Measurements from ENCODE around the gene MYMK. TPM values are rescaled to one million over a fixed set of nuclear protein-coding genes. Genes with fewer than 3 reads are reported as not detected.
A peak's percentile ranks its signal among the peaks of the same experiment; 100 is the strongest.

MYMK gene
- total and polyA plus RNA-seq, 2 of the 13 experiments (the other 11 are each of a cell fraction or from before 2014, with no cell fraction given): not detected

DNA sequence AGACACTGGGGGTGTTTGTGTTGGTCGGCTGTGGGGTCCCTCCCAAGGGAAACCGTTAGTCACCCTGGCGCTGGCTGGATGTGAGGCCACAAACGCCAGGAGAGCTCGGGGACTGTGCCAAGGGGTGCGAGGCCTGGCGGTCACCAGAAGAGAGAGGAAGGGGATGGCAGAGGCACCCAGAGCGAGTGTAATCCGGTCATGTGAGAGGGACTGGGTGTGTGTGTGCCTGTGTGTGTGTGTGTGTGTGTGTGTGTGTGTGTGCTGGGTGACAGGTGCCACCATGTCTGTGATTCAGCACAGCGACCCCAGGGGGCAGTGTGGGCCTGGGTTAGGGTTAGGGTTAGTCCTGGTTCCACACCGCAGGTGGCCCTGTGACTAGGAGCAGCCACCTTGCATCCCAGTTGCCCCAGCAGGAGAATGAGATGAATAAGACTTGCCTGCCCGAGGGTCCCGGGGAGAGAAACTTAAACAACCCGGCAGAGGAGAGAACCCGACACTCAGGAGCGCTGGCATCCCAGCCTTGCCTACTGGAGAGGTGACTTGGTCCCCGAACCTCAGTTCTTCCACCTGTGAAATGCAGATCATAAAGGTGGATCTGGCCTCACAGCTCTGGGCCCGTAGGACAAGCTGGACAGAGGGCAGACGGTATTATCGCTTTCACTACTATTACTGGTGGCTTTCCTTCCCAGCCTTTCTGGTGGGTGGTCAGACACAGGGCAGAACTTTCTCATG is 8.3 kb upstream of the MYMK start (continued):
- TF ChIP-seq, protein P1, sequence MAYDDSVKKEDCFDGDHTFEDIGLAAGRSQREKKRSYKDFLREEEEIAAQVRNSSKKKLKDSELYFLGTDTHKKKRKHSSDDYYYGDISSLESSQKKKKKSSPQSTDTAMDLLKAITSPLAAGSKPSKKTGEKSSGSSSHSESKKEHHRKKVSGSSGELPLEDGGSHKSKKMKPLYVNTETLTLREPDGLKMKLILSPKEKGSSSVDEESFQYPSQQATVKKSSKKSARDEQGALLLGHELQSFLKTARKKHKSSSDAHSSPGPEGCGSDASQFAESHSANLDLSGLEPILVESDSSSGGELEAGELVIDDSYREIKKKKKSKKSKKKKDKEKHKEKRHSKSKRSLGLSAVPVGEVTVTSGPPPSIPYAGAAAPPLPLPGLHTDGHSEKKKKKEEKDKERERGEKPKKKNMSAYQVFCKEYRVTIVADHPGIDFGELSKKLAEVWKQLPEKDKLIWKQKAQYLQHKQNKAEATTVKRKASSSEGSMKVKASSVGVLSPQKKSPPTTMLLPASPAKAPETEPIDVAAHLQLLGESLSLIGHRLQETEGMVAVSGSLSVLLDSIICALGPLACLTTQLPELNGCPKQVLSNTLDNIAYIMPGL (CRISPR knock-in tag; IDR thresholded peaks at IDR 0.05; ENCODE audit: borderline replicate concordance in 1 of 2, low read depth in 1 of 2): peak; percentile 34 to 63; a peak in 2 of 4 replicates
- no peak for TF ChIP-seq SALL2 (CRISPR knock-in tag; IDR thresholded peaks at IDR 0.05)
- TF ChIP-seq, protein P2, sequence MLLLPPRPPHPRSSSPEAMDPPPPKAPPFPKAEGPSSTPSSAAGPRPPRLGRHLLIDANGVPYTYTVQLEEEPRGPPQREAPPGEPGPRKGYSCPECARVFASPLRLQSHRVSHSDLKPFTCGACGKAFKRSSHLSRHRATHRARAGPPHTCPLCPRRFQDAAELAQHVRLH (CRISPR knock-in tag; IDR thresholded peaks at IDR 0.05; ENCODE audit: borderline replicate concordance, low read depth): peak; percentile 37; the same call in 1 of the 2 replicates
- TF ChIP-seq ZNF605 (CRISPR knock-in tag; IDR thresholded peaks at IDR 0.05): 0 out of 2 replicates have a peak, but pooled peaks have one; percentile 32
- TF ChIP-seq, protein P3, sequence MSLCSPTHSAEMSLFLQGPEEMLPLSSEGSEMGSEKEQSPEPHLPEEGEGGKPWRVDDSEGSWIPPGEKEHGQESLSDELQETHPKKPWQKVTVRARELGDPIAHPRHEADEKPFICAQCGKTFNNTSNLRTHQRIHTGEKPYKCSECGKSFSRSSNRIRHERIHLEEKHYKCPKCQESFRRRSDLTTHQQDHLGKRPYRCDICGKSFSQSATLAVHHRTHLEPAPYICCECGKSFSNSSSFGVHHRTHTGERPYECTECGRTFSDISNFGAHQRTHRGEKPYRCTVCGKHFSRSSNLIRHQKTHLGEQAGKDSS (CRISPR knock-in tag; IDR thresholded peaks at IDR 0.05; ENCODE audit: borderline replicate concordance, low read depth): peak; percentile 88
- TF ChIP-seq ZNF788 (CRISPR knock-in tag; IDR thresholded peaks at IDR 0.05; ENCODE audit: borderline replicate concordance): no peak
- peak; percentile 69 for TF ChIP-seq PTBP1 (IDR thresholded peaks at IDR 0.05; ENCODE audit: low read depth, low read length, poor library complexity, severe bottlenecking)
- TF ChIP-seq KDM4B (CRISPR knock-in tag; IDR thresholded peaks at IDR 0.05): no peak
- 0 out of 2 replicates have a peak, but pooled peaks have one; percentile 72 for TF ChIP-seq PCBP1 (IDR thresholded peaks at IDR 0.05; ENCODE audit: borderline replicate concordance, low read depth, low read length)
- no peak for TF ChIP-seq MLLT10 (CRISPR knock-in tag; IDR thresholded peaks at IDR 0.05)
- TF ChIP-seq JUNB (CRISPR knock-in tag; IDR thresholded peaks at IDR 0.05; ENCODE audit: borderline replicate concordance): no peak
- no peak for TF ChIP-seq TCF7 (IDR thresholded peaks at IDR 0.05; ENCODE audit: low read depth)
